AG10803 (cell line): Measurements from ENCODE around the gene LRP1.

Experiments used
- DNase-seq: peaks from one replicate; pipeline ENCODE4 v3.0.0; 2010; ENCODE audit warnings: low read depth
- H3K4me3 ChIP-seq: 2 replicates; pipeline ENCODE4 v1.5.1; 2011; ENCODE audit warnings: mild to moderate bottlenecking, low read length, control low read depth
- TF ChIP-seq, protein P1 (sequence below): conservative IDR thresholded peaks from 2 replicates; pipeline ENCODE4 v1.5.1; 2011; ENCODE audit warnings: mild to moderate bottlenecking, low read length, control low read depth, inconsistent platforms

Gene LRP1

DNA sequence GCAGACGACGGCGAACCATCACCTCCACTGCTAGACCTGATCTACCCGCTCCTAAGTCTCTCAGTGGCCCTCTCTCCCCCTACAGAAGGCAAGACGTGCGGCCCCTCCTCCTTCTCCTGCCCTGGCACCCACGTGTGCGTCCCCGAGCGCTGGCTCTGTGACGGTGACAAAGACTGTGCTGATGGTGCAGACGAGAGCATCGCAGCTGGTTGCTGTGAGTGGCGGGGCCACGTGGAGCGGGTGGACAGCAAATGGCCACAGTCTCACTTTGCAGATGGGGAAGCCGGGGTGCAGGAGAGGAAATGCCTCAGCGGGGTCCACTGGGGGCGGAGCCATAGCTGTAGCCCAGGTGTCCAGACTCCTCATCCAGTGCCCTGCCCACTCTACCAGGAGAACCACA, 66.9 kb downstream of the LRP1 start:
- H3K4me3 ChIP-seq, result no peak overlapping the region
- TF ChIP-seq, protein P1, sequence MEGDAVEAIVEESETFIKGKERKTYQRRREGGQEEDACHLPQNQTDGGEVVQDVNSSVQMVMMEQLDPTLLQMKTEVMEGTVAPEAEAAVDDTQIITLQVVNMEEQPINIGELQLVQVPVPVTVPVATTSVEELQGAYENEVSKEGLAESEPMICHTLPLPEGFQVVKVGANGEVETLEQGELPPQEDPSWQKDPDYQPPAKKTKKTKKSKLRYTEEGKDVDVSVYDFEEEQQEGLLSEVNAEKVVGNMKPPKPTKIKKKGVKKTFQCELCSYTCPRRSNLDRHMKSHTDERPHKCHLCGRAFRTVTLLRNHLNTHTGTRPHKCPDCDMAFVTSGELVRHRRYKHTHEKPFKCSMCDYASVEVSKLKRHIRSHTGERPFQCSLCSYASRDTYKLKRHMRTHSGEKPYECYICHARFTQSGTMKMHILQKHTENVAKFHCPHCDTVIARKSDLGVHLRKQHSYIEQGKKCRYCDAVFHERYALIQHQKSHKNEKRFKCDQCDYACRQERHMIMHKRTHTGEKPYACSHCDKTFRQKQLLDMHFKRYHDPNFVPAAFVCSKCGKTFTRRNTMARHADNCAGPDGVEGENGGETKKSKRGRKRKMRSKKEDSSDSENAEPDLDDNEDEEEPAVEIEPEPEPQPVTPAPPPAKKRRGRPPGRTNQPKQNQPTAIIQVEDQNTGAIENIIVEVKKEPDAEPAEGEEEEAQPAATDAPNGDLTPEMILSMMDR, result no peak
- no peak for DNase-seq

DNA sequence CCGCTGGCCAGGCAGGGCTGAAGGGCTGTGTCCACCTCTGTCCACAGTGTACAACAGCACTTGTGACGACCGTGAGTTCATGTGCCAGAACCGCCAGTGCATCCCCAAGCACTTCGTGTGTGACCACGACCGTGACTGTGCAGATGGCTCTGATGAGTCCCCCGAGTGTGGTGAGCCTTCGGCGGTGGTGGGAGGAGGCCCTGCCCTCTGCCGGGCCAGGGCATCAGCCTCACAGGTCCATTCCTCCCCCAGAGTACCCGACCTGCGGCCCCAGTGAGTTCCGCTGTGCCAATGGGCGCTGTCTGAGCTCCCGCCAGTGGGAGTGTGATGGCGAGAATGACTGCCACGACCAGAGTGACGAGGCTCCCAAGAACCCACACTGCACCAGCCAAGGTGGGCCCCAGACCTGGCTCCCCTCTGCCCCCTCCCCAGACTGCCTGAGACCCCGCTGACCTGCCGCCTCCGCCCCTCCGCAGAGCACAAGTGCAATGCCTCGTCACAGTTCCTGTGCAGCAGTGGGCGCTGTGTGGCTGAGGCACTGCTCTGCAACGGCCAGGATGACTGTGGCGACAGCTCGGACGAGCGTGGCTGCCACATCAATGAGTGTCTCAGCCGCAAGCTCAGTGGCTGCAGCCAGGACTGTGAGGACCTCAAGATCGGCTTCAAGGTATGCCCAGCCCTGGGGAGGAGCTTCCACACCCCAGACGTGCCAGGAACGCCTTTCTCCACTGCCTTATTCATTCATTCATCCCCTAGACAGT, 67.5 kb downstream of the LRP1 start:
- TF ChIP-seq, protein P1, result no peak
- no peak for DNase-seq
- H3K4me3 ChIP-seq, result no peak overlapping the region

DNA sequence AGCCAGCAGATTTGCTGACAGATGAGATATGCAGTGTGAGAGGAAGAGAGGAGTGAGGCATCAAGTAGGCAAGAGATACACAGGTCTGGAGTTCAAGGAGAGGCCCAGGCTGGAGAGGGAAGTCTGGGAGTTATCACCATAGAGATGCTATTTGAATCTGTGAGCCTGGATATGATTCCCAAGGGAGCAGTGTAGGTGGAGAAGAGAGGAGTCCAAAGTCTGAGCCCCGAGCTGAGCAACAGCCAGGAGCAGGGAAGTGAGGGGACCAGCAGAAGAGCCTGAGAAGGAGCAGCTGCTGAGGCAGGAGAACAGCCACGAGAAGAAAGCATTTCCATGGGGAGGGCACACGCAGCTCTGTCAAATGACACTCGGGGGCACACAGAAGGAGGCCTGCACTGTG, 68.2 kb downstream of the LRP1 start:
- no peak for DNase-seq
- TF ChIP-seq, protein P1, result no peak

DNA sequence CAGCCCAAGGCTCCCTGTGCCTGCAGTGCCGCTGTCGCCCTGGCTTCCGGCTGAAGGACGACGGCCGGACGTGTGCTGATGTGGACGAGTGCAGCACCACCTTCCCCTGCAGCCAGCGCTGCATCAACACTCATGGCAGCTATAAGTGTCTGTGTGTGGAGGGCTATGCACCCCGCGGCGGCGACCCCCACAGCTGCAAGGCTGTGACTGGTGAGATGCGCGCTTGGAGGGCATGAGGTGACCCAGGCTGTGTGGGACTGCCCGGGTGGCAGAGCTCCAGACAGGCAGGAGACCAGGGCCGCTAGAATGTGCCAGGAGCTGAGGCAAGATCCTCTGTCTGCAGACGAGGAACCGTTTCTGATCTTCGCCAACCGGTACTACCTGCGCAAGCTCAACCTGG, 68.7 kb downstream of the LRP1 start:
- TF ChIP-seq, protein P1, result no peak
- H3K4me3 ChIP-seq, result no peak overlapping the region
- DNase-seq, result no peak

More for the DNA sequence above, 68.2 kb downstream of the LRP1 start:
- H3K4me3 ChIP-seq, result no peak overlapping the region

DNA sequence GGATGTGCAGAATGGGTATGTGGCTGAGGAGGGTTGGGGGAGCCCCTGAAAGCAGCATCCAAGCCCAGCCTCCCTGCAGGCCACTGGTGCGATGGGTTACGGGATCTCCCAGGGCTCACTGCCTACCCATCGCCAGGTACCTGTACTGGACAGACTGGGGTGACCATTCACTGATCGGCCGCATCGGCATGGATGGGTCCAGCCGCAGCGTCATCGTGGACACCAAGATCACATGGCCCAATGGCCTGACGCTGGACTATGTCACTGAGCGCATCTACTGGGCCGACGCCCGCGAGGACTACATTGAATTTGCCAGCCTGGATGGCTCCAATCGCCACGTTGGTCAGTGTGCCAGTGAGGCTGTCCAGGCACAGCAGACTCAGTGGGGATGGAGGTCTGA, 70.0 kb downstream of the LRP1 start:
- no peak overlapping the region for H3K4me3 ChIP-seq
- TF ChIP-seq, protein P1, result no peak
- DNase-seq, result no peak

DNA sequence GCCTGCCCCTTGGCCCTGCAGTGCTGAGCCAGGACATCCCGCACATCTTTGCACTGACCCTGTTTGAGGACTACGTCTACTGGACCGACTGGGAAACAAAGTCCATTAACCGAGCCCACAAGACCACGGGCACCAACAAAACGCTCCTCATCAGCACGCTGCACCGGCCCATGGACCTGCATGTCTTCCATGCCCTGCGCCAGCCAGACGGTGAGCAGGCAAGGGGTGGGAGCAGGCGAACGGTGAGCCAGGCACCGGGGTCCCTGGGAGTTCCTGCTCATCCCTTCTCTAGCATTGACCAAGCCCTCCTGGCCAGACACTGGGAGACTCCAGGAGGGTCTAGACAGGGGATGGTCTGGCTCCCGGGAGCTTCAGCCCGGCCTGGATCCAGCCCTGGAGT, 70.9 kb downstream of the LRP1 start:
- H3K4me3 ChIP-seq, result no peak overlapping the region
- TF ChIP-seq, protein P1, result no peak
- DNase-seq, result no peak

DNA sequence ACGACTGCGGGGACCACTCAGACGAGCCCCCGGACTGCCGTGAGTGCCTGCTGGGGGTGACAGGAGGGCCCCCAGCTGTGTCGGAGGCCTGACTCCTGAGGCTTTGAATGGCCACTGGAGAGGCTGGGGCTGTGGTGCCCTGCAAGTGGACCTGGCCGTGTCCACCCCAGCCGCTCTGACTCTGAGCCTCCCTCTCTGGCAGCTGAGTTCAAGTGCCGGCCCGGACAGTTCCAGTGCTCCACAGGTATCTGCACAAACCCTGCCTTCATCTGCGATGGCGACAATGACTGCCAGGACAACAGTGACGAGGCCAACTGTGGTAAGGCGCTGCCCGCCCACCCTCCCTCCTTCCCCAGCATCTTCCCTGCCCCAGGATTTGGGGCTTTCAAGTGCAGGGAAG, 72.2 kb downstream of the LRP1 start:
- TF ChIP-seq, protein P1, result no peak
- no peak for DNase-seq
- no peak overlapping the region for H3K4me3 ChIP-seq
